GM12878 (cell line): Measurements from ENCODE around the gene DHCR7. TPM values are rescaled to one million over a fixed set of nuclear protein-coding genes. Genes with fewer than 3 reads are reported as not detected.
"Not testable (repeated sequence)": the region's sequence is repeated elsewhere in the genome, so short reads cannot be mapped to it uniquely, and the experiment has no call there.

ENCODE experiments used
- ATAC-seq: fragments of 200-7000 bp; cut with Tn5 transposase; 3 replicates; pipeline ENCODE4 v1.9.1; 2020; ENCODE audit warnings: mild to moderate bottlenecking, moderate library complexity
- BruUV-seq: library from RNA; stranded (reverse); fragments of 400-500 nt; replicated peaks from 2 replicates; lab custom pipeline; 2021; lab: Mats Ljungman, UMichigan
- CTCF ChIA-PET: fragments of 300-600 bp; sonication (Branson Sonifier 250); formaldehyde crosslinking; extraction: SDS; loops from one replicate; lab custom pipeline; 2021; ENCODE audit warnings: inconsistent platforms; lab: Yijun Ruan, JAX
- POLR2A ChIA-PET: fragments of 350-600 bp; formaldehyde crosslinking; extraction: SDS; loops from one replicate; lab custom pipeline; 2021; ENCODE audit warnings: inconsistent platforms; lab: Charles Lee
- RAD21 ChIA-PET: fragments of 300-600 bp; sonication (Branson Sonifier 250); formaldehyde crosslinking; loops from one replicate; lab custom pipeline; 2023; ENCODE audit warnings: antibody characterized with exemption; ENCODE audit not compliant: unreplicated experiment; lab: Charles Lee
- SMC1A ChIA-PET: fragments of 300-600 bp; sonication (Branson Sonifier 250); formaldehyde crosslinking; loops from one replicate; lab custom pipeline; 2023; ENCODE audit not compliant: unreplicated experiment, uncharacterized antibody; lab: Charles Lee
- DNase-seq: peaks from one replicate; pipeline ENCODE4 v3.0.0-alpha.2; 2011; ENCODE audit warnings: low read depth, low spot score
- FAIRE-seq: peaks from 3 replicates; lab custom pipeline; 2011; peaks lifted over from hg19 to GRCh38; lab: Jason Lieb, UNC
- H2AFZ ChIP-seq: 2 replicates; pipeline ENCODE4 v1.6.0; 2011; ENCODE audit warnings: low read depth, low read length, control low read depth; ENCODE audit not compliant: control insufficient read depth
- H3K27ac ChIP-seq: 2 replicates; pipeline ENCODE4 v1.5.1; 2011; ENCODE audit warnings: control low read depth; ENCODE audit not compliant: control insufficient read depth, insufficient read depth
- H3K27me3 ChIP-seq, 2 experiments: replicated peaks in 1 of 2; 2 replicates each; pipeline versions ENCODE4 v1.6.0 to v1.6.1; 2011; ENCODE audit warnings: low read length in 1 of 2; ENCODE audit not compliant: control insufficient read depth in 2 of 2, insufficient read depth in 2 of 2
- H3K36me3 ChIP-seq, 2 experiments: 2 replicates each; pipeline ENCODE4 v1.5.1; 2011; ENCODE audit warnings: low read length in 1 of 2; ENCODE audit not compliant: control insufficient read depth in 2 of 2, insufficient read depth in 2 of 2
- H3K4me1 ChIP-seq: 2 replicates; pipeline ENCODE4 v1.6.1; 2011; ENCODE audit warnings: mild to moderate bottlenecking, low read length, moderate library complexity, mixed read lengths; ENCODE audit not compliant: control insufficient read depth, insufficient read depth
- H3K4me2 ChIP-seq: 2 replicates; pipeline ENCODE4 v1.6.0; 2011; ENCODE audit warnings: control low read depth; ENCODE audit not compliant: control insufficient read depth, insufficient read depth
- H3K4me3 ChIP-seq: fragments of 200-600 bp; sonication (generic); 2 replicates; pipeline ENCODE4 v1.5.1; 2016
- H3K79me2 ChIP-seq: 2 replicates; pipeline ENCODE4 v1.6.0; 2011; ENCODE audit warnings: low read length; ENCODE audit not compliant: control insufficient read depth, insufficient read depth
- H3K9ac ChIP-seq: 2 replicates; pipeline ENCODE4 v1.8.0; 2011; ENCODE audit warnings: low read length, control low read depth, mixed read lengths; ENCODE audit not compliant: control insufficient read depth, insufficient read depth
- H3K9me3 ChIP-seq: replicated peaks from 3 replicates; pipeline ENCODE4 v1.5.1; 2011; ENCODE audit warnings: mild to moderate bottlenecking, low read length; ENCODE audit not compliant: control insufficient read depth, insufficient read depth
- H4K20me1 ChIP-seq: 2 replicates; pipeline ENCODE4 v1.6.0; 2011; ENCODE audit not compliant: control insufficient read depth, insufficient read depth
- MEF2B ChIP-seq: fragments of 450-650 bp; IDR thresholded peaks from 2 replicates; pipeline ENCODE4 v1.6.1; 2018; ENCODE audit warnings: mild to moderate bottlenecking, moderate library complexity; ENCODE audit not compliant: partially characterized antibody, poor library complexity, severe bottlenecking
- NFIC ChIP-seq: IDR thresholded peaks from 2 replicates; pipeline ENCODE4 v1.6.1; 2012; ENCODE audit warnings: low read depth, mild to moderate bottlenecking, inconsistent platforms, low read length, moderate library complexity
- NRF1 ChIP-seq: conservative IDR thresholded peaks from 2 replicates; pipeline ENCODE4 v1.6.1; 2011; ENCODE audit warnings: mild to moderate bottlenecking, low read depth, low read length, improper control_type of control experiment
- SPI1 ChIP-seq: IDR thresholded peaks from 2 replicates; pipeline ENCODE4 v1.6.1; 2011; ENCODE audit warnings: low read depth, mild to moderate bottlenecking, low read length, moderate library complexity, borderline replicate concordance; ENCODE audit not compliant: insufficient read depth
- SUZ12 ChIP-seq: fragments of 200-600 bp; sonication (generic); IDR thresholded peaks from one replicate; pipeline ENCODE4 v1.6.1; 2018; ENCODE audit warnings: antibody characterized with exemption, mild to moderate bottlenecking; ENCODE audit not compliant: unreplicated experiment
- TAF1 ChIP-seq: IDR thresholded peaks from 2 replicates; pipeline ENCODE4 v1.6.1; 2011; ENCODE audit warnings: mild to moderate bottlenecking, low read depth, low read length, borderline replicate concordance
- ZNF384 ChIP-seq: IDR thresholded peaks from 2 replicates; pipeline ENCODE4 v1.6.1; 2012; ENCODE audit warnings: low read depth, mild to moderate bottlenecking, low read length, improper control_type of control experiment, borderline replicate concordance
- ZZZ3 ChIP-seq: IDR thresholded peaks from 2 replicates; pipeline ENCODE4 v1.6.1; 2011; ENCODE audit warnings: low read depth; ENCODE audit not compliant: control insufficient read depth, insufficient read length
- WGBS: methylation state at CpG from one replicate; pipeline ENCODE4 v1.1.6; 2016; ENCODE audit warnings: low lambda C conversion rate; ENCODE audit not compliant: insufficient replicate concordance, insufficient coverage; ENCODE audit errors: missing lambda C conversion rate; 5-methylcytosine and 5-hydroxymethylcytosine counted together
- in situ Hi-C: fragments of 300-500 bp; cut with MboI; formaldehyde crosslinking; loops from 9 replicates; pipeline ENCODE4 v1.14.3; 2018; ENCODE audit warnings: mixed read lengths
- intact Hi-C: fragments of 100-400 bp; cut with micrococcal nuclease; formaldehyde crosslinking; loops from one replicate; pipeline ENCODE4 v1.14.2; 2022; ENCODE audit not compliant: unreplicated experiment
- polyA plus RNA-seq, 11 experiments: library from polyadenylated mRNA; depleted of rRNA in 4 of 11; unstranded in 6 of 11; stranded (reverse) in 5 of 11; fragments of >200 nt; fragmentation: Nextera tagmentation in 4 of 11; fragmentation: Illumina TruSeq in 1 of 11; extraction: Ambion mirVana in 4 of 11; extraction: Trizol in 1 of 11; gene quantifications; 1 replicate in 1 of 11; 2 replicates in 10 of 11; pipeline versions ENCODE4 v1.2.1 to v1.2.3, GENCODE V29; 2011 to 2016; ENCODE audit warnings: inconsistent platforms in 2 of 11, missing spikeins in 2 of 11, low read depth in 1 of 11
- total RNA-seq, 4 experiments: library from RNA; depleted of rRNA in 3 of 4; stranded (reverse); fragments of >200 nt in 3 of 4; fragmentation: Illumina TruSeq in 1 of 4; extraction: Trizol in 1 of 4; gene quantifications; 2 replicates each; pipeline versions ENCODE4 v1.2.1 to v1.2.3, GENCODE V29; 2013 to 2021
- TF ChIP-seq, protein P1 (sequence below): fragments of 150-350 bp; IDR thresholded peaks from 2 replicates; pipeline ENCODE4 v1.6.1; 2014; ENCODE audit warnings: mild to moderate bottlenecking, low read depth, low read length
- TF ChIP-seq, protein P2 (sequence below): fragments of 450-650 bp; IDR thresholded peaks from 2 replicates; pipeline ENCODE4 v1.6.1; 2016; ENCODE audit warnings: mild to moderate bottlenecking

DHCR7 gene
- total and polyA plus RNA-seq, 10 of the 15 experiments (the other 5 are each of a cell fraction or from before 2014, with no cell fraction given): 4.2 to 115 (median 57.8) TPM

DNA sequence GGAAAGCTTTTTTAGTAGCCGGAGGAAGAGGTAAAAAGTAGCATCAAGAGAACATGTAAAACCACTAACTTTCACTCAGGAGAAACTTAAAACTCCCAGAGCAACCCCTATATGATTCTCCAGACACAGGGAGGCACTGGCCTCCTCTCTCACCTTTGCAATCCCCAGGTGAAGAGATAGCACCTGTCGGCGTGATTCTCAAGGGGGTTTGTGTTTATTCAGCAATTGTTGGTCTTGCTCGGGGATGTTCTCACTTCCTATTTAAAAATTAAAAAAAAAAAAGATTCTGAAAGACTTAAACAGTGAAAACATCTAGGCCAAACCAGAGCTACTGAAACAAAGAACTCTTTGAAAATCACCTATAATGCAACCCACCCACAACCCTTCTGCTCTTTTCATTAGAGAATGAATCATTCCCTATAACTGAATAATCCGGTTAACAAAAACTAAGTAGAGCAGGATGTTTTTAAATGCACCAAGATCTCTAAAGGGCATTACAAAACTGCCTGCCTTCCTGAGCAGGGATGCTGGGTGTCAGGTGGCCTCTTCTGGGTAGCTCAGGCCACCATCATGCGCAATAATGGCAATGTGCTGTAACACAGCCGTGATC lies 24.9 kb downstream of the DHCR7 start:
- H3K9me3 ChIP-seq: peaks cover 2% of the 10 kb centered on the region; the same call in 1 of the 3 replicates
- ChIA-PET RAD21 (no interaction called here), SMC1A (interaction anchor here (0.6 to 1.8 kb wide), 3 partner anchors 24 to 129 kb away, joined by 3 to 6 read pairs (median 3); no protein-coding TSS in a partner anchor), POLR2A (no interaction called here), CTCF (interaction anchor here (0.7 to 3.0 kb wide), 7 partner anchors 20 to 976 kb away, joined by 3 to 8 read pairs (median 3); no protein-coding TSS in a partner anchor)
- WGBS: 16% methylated on average over 7 of the region's 7 CpGs
- no peaks in the 10 kb centered on the region for H3K36me3 ChIP-seq
- H3K9ac ChIP-seq: no peak overlapping the region
- in situ Hi-C loops (no loop called here), intact Hi-C loops (loop anchor here (10.0 kb wide), 1 partner anchor 142 kb away; the partner anchor contains the start of gene KRTAP5-10)
- H3K27me3 ChIP-seq: no peaks in the 10 kb centered on the region
- no TSS peak for BruUV-seq
- H3K4me3 ChIP-seq: no peak overlapping the region
- peak overlapping the region; percentile 59 for H3K4me2 ChIP-seq
- TF ChIP-seq SUZ12: no peak
- no peak for TF ChIP-seq TAF1
- no peak for TF ChIP-seq NFIC
- no peak for TF ChIP-seq ZZZ3
- TF ChIP-seq ZNF384: peak; percentile 47; the same call in 1 of the 2 replicates
- 0 out of 2 replicates have a peak, but pooled peaks have one; percentile 25 for TF ChIP-seq SPI1
- no peak for TF ChIP-seq NRF1
- TF ChIP-seq MEF2B: peak; percentile 41
- TF ChIP-seq, protein P1, sequence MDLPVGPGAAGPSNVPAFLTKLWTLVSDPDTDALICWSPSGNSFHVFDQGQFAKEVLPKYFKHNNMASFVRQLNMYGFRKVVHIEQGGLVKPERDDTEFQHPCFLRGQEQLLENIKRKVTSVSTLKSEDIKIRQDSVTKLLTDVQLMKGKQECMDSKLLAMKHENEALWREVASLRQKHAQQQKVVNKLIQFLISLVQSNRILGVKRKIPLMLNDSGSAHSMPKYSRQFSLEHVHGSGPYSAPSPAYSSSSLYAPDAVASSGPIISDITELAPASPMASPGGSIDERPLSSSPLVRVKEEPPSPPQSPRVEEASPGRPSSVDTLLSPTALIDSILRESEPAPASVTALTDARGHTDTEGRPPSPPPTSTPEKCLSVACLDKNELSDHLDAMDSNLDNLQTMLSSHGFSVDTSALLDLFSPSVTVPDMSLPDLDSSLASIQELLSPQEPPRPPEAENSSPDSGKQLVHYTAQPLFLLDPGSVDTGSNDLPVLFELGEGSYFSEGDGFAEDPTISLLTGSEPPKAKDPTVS: no peak
- TF ChIP-seq, protein P2, sequence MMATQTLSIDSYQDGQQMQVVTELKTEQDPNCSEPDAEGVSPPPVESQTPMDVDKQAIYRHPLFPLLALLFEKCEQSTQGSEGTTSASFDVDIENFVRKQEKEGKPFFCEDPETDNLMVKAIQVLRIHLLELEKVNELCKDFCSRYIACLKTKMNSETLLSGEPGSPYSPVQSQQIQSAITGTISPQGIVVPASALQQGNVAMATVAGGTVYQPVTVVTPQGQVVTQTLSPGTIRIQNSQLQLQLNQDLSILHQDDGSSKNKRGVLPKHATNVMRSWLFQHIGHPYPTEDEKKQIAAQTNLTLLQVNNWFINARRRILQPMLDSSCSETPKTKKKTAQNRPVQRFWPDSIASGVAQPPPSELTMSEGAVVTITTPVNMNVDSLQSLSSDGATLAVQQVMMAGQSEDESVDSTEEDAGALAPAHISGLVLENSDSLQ: no peak
- DNase-seq: no peak
- H3K27ac ChIP-seq: no peak overlapping the region
- no peaks in the 10 kb centered on the region for H4K20me1 ChIP-seq
- H3K4me1 ChIP-seq: peaks cover 51% of the 10 kb centered on the region
- FAIRE-seq: no peak
- peak; percentile 27; the same call in 2 of the 3 replicates for ATAC-seq
- H2AFZ ChIP-seq: no peak overlapping the region; the same call in 1 of the 2 replicates
- no peaks in the 10 kb centered on the region for H3K79me2 ChIP-seq

DNA sequence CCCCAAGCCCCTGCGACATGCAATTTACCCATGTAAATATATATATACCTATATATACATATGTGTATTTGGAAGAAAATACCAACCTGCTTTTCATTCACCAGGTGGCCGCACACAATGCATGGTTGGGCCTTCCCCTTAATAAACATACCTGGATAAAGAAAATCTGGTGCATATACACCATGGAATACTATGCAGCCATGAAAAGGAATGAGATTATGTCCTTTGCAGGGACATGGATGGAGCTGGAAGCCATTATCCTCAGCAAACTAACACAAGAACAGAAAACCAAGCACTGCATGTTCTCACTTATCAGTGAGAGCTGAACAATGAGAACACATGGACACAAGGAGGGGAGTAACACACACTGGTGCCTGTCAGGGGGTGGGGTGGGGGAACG lies 25.9 kb downstream of the DHCR7 start:
- FAIRE-seq, RAD21 ChIA-PET, H3K27ac ChIP-seq, H3K4me2 ChIP-seq, H2AFZ ChIP-seq, ATAC-seq, BruUV-seq, H4K20me1 ChIP-seq, H3K4me3 ChIP-seq, DNase-seq, H3K9me3 ChIP-seq, in situ Hi-C loops, H3K27me3 ChIP-seq, H3K9ac ChIP-seq, H3K36me3 ChIP-seq, H3K79me2 ChIP-seq: not testable (repeated sequence)
- WGBS: 84% methylated on average over 3 of the region's 3 CpGs
- intact Hi-C loops: loop anchor here (10.0 kb wide), 1 partner anchor 142 kb away; the partner anchor contains the start of gene KRTAP5-10
- H3K4me1 ChIP-seq: peaks cover 52% of the 10 kb centered on the region
- ChIA-PET POLR2A (interaction anchor here (1.0 kb wide), 1 partner anchor 48 kb away, joined by 3 read pairs; no protein-coding TSS in a partner anchor), SMC1A (interaction anchor here (1.8 kb wide), 1 partner anchor 25 kb away, joined by 6 read pairs; no protein-coding TSS in a partner anchor), CTCF (interaction anchor here (1.1 to 3.0 kb wide), 6 partner anchors 51 to 607 kb away, joined by 3 to 8 read pairs (median 5); no protein-coding TSS in a partner anchor)
